HepG2 (cell line): ENCODE results near the gene NCOA1. TPM values are rescaled to one million over a fixed set of nuclear protein-coding genes. Genes with fewer than 3 reads are reported as not detected.

Experiments
- CCDC6 ChIP-seq: sonication (generic); formaldehyde crosslinking; IDR thresholded peaks from 2 replicates; pipeline ENCODE4 v1.8.1; 2022; ENCODE audit warnings: mild to moderate bottlenecking, missing genetic modification reagents, moderate library complexity
- CHD2 ChIP-seq: IDR thresholded peaks from 2 replicates; pipeline ENCODE4 v1.6.1; 2011; ENCODE audit warnings: low read depth, low read length, improper control_type of control experiment
- ETV5 ChIP-seq: IDR thresholded peaks from 2 replicates; pipeline ENCODE4 v1.6.1; 2018; ENCODE audit warnings: missing biosample characterization, missing genetic modification reagents, inconsistent platforms, borderline replicate concordance
- MTF2 ChIP-seq: sonication (generic); formaldehyde crosslinking; IDR thresholded peaks from 2 replicates; pipeline ENCODE4 v1.5.0; 2020; ENCODE audit warnings: missing genetic modification reagents, borderline replicate concordance
- MXD1 ChIP-seq: sonication (generic); formaldehyde crosslinking; IDR thresholded peaks from 2 replicates; pipeline ENCODE4 v1.4.0; 2020; ENCODE audit warnings: mild to moderate bottlenecking, missing genetic modification reagents
- NR2F2 ChIP-seq: IDR thresholded peaks from 2 replicates; pipeline ENCODE4 v1.6.1; 2012; ENCODE audit warnings: low read depth, inconsistent platforms, borderline replicate concordance
- PRPF4 ChIP-seq: fragments of 200-400 bp; formaldehyde crosslinking; IDR thresholded peaks from 2 replicates; pipeline ENCODE4 v1.6.1; 2016; ENCODE audit warnings: low read length, low read depth; ENCODE audit not compliant: poor library complexity, severe bottlenecking
- SCMH1 ChIP-seq: sonication (generic); formaldehyde crosslinking; IDR thresholded peaks from 2 replicates; pipeline ENCODE4 v1.9.0; 2021; ENCODE audit warnings: missing genetic modification reagents, mild to moderate bottlenecking, borderline replicate concordance
- SNAI1 ChIP-seq: sonication (generic); formaldehyde crosslinking; IDR thresholded peaks from 2 replicates; pipeline ENCODE4 v1.5.0; 2020; ENCODE audit warnings: mild to moderate bottlenecking, missing genetic modification reagents, borderline replicate concordance
- TEAD3 ChIP-seq: optimal IDR thresholded peaks from 2 replicates; pipeline ENCODE3; 2016; ENCODE audit warnings: borderline replicate concordance
- TGIF2 ChIP-seq: IDR thresholded peaks from 2 replicates; pipeline ENCODE4 v1.6.1; 2016; ENCODE audit warnings: control low read depth, missing compliant biosample characterization
- TRAFD1 ChIP-seq: sonication (generic); formaldehyde crosslinking; IDR thresholded peaks from 2 replicates; pipeline ENCODE4 v1.5.1; 2020; ENCODE audit warnings: missing genetic modification reagents, mild to moderate bottlenecking, borderline replicate concordance
- ZNF180 ChIP-seq: sonication (generic); formaldehyde crosslinking; IDR thresholded peaks from 2 replicates; pipeline ENCODE4 v1.4.0; 2020; ENCODE audit warnings: low read depth, missing genetic modification reagents, borderline replicate concordance
- ZNF224 ChIP-seq: sonication (generic); formaldehyde crosslinking; IDR thresholded peaks from 2 replicates; pipeline ENCODE4 v1.5.0; 2020; ENCODE audit warnings: mild to moderate bottlenecking, missing genetic modification reagents
- ZNF253 ChIP-seq: sonication (generic); formaldehyde crosslinking; IDR thresholded peaks from 2 replicates; pipeline ENCODE4 v1.8.0; 2022; ENCODE audit warnings: mild to moderate bottlenecking, missing genetic modification reagents, borderline replicate concordance
- ZNF256 ChIP-seq: sonication (generic); formaldehyde crosslinking; conservative IDR thresholded peaks from 2 replicates; pipeline ENCODE4 v1.4.0; 2020; ENCODE audit warnings: missing genetic modification reagents
- ZNF280B ChIP-seq: sonication (generic); formaldehyde crosslinking; IDR thresholded peaks from 2 replicates; pipeline ENCODE4 v1.5.0; 2020; ENCODE audit warnings: missing genetic modification reagents, mild to moderate bottlenecking, borderline replicate concordance
- ZNF333 ChIP-seq: sonication (generic); formaldehyde crosslinking; IDR thresholded peaks from 2 replicates; pipeline ENCODE4 v1.4.0; 2020; ENCODE audit warnings: mild to moderate bottlenecking, missing genetic modification reagents, borderline replicate concordance
- ZNF350 ChIP-seq: sonication (generic); formaldehyde crosslinking; IDR thresholded peaks from 2 replicates; pipeline ENCODE4 v1.4.0; 2020; ENCODE audit warnings: mild to moderate bottlenecking, low read depth, missing genetic modification reagents, borderline replicate concordance
- ZNF546 ChIP-seq: sonication (generic); formaldehyde crosslinking; conservative IDR thresholded peaks from 2 replicates; pipeline ENCODE4 v1.8.1; 2023; ENCODE audit warnings: mild to moderate bottlenecking, missing genetic modification reagents
- ZNF550 ChIP-seq: sonication (generic); formaldehyde crosslinking; IDR thresholded peaks from 2 replicates; pipeline ENCODE4 v1.4.0; 2020; ENCODE audit warnings: mild to moderate bottlenecking, missing genetic modification reagents, borderline replicate concordance
- ZNF670 ChIP-seq: sonication (generic); formaldehyde crosslinking; IDR thresholded peaks from 2 replicates; pipeline ENCODE4 v1.8.0; 2022; ENCODE audit warnings: mild to moderate bottlenecking, missing genetic modification reagents, borderline replicate concordance
- ZNF703 ChIP-seq: sonication (generic); formaldehyde crosslinking; IDR thresholded peaks from 2 replicates; pipeline ENCODE4 v1.5.1; 2020; ENCODE audit warnings: missing genetic modification reagents, mild to moderate bottlenecking, moderate library complexity, borderline replicate concordance
- ZSCAN31 ChIP-seq: sonication (generic); formaldehyde crosslinking; IDR thresholded peaks from 2 replicates; pipeline ENCODE4 v1.5.0; 2020; ENCODE audit warnings: low read depth, mild to moderate bottlenecking, missing genetic modification reagents
- polyA plus RNA-seq, 8 experiments: library from polyadenylated mRNA; depleted of rRNA in 3 of 8; stranded (reverse) in 7 of 8; unstranded in 1 of 8; fragments of >200 nt; fragmentation: Illumina TruSeq in 4 of 8; extraction: Trizol in 4 of 8; gene quantifications; 2 replicates each; pipeline versions ENCODE4 v1.2.1 to v1.2.3, GENCODE V29; 2011 to 2016; ENCODE audit warnings: low read depth in 4 of 8, missing spikeins in 1 of 8, mixed read lengths in 1 of 8; ENCODE audit not compliant: insufficient read depth in 1 of 8
- total RNA-seq, 5 experiments: library from RNA; depleted of rRNA; stranded (reverse); fragments of >200 nt; fragmentation: Illumina TruSeq; extraction: Trizol; gene quantifications; 2 replicates each; pipeline ENCODE4 v1.2.3, GENCODE V29; 2016; ENCODE audit warnings: low read depth in 1 of 5

NCOA1 gene
- total and polyA plus RNA-seq, 2 of the 13 experiments (the other 11 are each of a cell fraction or from before 2014, with no cell fraction given) = 10.0 to 10.4 TPM

GRCh38 chr2:24792874-24793760 lies 302.1 kb downstream of the NCOA1 start, which contains the start of the genes CENPO and PTRHD1 (continued):
- TF ChIP-seq ETV5 (CRISPR knock-in tag) (peak; percentile 85; the same call in 1 of the 2 replicates), ZSCAN31 (CRISPR knock-in tag) (peak; percentile 89), MXD1 (peak; percentile 91), ZNF224 (peak; percentile 57; the same call in 1 of the 2 replicates), MTF2 (CRISPR knock-in tag) (peak; percentile 96; the same call in 1 of the 2 replicates), SCMH1 (CRISPR knock-in tag) (no peak), ZNF280B (CRISPR knock-in tag) (peak; percentile 55), ZNF253 (CRISPR knock-in tag) (peak; percentile 91), TEAD3 (CRISPR knock-in tag) (peak; percentile 74), TGIF2 (CRISPR knock-in tag) (peak; percentile 93), ZNF546 (CRISPR knock-in tag) (peak; percentile 93), ZNF333 (CRISPR knock-in tag) (no peak; the same call in 1 of the 2 replicates), NR2F2 (no peak; the same call in 1 of the 2 replicates), ZNF550 (no peak; the same call in 1 of the 2 replicates), ZNF256 (CRISPR knock-in tag) (peak; percentile 88; the same call in 1 of the 2 replicates), TRAFD1 (CRISPR knock-in tag) (0 out of 2 replicates have a peak, but pooled peaks have one; percentile 82), ZNF180 (CRISPR knock-in tag) (no peak), ZNF350 (CRISPR knock-in tag) (peak; percentile 99), ZNF703 (CRISPR knock-in tag) (no peak; the same call in 1 of the 2 replicates), PRPF4 (no peak), CCDC6 (peak; percentile 92), CHD2 (no peak), SNAI1 (CRISPR knock-in tag) (no peak; the same call in 1 of the 2 replicates), ZNF670 (CRISPR knock-in tag) (peak; percentile 96; the same call in 1 of the 2 replicates)
